HFF-Myc (cell line): ENCODE measurements around the gene BRDT.

Experiments used
- DNase-seq: peaks from one replicate; pipeline ENCODE4 v3.0.0-alpha.2; 2011; ENCODE audit warnings: low read depth; ENCODE audit errors: extremely low read depth
- H3K4me3 ChIP-seq: replicated peaks from 2 replicates; pipeline ENCODE4 v1.5.1; 2011; ENCODE audit warnings: low read depth, mild to moderate bottlenecking, control low read depth, low read length
- TF ChIP-seq, protein P1 (sequence below): IDR thresholded peaks from 2 replicates; pipeline ENCODE4 v1.5.1; 2012; ENCODE audit warnings: mild to moderate bottlenecking, low read depth, low read length, control low read depth; ENCODE audit errors: missing control alignments

Gene BRDT

DNA sequence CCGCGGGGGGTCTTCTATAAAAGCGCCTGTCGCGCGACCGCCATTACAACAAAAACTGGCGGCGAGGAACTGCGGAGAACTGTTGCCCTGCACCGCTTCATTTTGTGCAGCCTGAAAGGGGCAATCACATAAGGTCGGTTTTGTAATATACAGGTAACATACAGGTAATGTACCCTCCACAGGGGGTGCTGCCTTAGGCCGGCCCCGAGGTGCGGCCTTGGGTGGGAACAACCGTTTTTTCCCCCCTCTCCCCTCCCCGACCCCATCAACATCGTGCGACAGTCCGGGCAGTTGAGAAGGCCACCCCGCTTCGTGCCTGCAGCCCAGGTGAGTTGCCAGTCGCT lies at the start of gene BRDT:
BRDT (plus strand) TSS at position 46 of the 344 bp plus-strand sequence. CDS start 13,354 bp downstream, outside the sequence.
- TF ChIP-seq, protein P1, sequence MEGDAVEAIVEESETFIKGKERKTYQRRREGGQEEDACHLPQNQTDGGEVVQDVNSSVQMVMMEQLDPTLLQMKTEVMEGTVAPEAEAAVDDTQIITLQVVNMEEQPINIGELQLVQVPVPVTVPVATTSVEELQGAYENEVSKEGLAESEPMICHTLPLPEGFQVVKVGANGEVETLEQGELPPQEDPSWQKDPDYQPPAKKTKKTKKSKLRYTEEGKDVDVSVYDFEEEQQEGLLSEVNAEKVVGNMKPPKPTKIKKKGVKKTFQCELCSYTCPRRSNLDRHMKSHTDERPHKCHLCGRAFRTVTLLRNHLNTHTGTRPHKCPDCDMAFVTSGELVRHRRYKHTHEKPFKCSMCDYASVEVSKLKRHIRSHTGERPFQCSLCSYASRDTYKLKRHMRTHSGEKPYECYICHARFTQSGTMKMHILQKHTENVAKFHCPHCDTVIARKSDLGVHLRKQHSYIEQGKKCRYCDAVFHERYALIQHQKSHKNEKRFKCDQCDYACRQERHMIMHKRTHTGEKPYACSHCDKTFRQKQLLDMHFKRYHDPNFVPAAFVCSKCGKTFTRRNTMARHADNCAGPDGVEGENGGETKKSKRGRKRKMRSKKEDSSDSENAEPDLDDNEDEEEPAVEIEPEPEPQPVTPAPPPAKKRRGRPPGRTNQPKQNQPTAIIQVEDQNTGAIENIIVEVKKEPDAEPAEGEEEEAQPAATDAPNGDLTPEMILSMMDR, result no peak
- no peak within 1 kb of the TSS for H3K4me3 ChIP-seq
- DNase-seq, result no peak

DNA sequence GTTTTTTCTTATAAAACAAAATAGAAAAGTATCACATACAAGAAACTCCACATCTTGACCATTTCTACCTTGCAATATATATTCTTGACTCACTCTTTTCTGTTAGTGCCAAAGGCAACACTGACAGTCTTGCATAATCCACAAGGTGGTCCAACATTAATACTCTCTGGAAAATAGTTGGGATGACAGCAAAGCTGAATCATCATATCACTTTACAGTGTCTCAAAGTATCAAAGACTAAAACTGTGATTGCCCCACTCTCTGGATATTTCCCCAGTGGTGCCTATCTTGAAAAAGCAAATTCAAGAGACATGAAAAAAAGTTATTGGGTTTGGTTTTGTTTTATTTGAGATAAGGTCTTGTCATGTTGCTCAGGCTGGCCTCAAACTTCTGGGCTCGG lies 48.6 kb upstream of the BRDT start:
- H3K4me3 ChIP-seq, result no peak overlapping the region
- TF ChIP-seq, protein P1, result no peak
- no peak for DNase-seq

DNA sequence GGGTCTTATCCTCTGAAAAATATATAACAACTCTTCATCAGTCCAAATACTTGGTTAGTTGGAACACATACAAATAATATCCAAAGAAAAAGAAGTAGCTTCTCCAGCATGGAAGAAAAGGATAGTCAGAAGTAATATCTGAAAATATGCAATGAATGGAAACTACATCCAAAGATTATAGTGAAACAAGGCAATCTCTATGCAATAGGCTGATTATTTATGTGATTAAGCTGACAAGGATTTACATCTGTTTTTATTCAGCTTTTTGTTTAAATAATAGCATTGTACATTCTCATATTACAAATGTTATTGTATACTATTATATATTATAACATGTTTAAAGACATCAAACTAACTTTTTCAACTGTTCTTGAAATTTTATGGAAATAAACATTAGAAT lies 48.0 kb upstream of the BRDT start:
- H3K4me3 ChIP-seq, result no peak overlapping the region
- TF ChIP-seq, protein P1, result no peak
- DNase-seq, result no peak

DNA sequence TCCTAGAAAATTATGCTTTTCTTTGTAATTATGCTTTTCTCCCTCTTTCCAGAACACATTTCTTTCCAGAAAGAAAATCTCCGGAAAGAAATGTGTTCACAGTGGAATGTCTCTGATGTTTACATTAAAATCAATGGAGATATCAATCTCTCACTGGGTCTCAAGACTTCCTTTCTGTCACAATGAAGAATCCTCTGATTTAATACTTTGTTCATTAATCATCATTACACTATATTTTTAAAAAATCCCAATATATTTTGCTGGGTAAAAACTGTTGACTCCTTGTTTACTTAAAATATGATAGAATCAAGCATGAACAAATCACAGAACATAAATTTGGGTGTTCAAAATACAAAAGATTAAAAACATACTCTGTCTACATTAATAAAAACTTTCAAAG lies 36.9 kb upstream of the BRDT start:
- no peak overlapping the region for H3K4me3 ChIP-seq
- TF ChIP-seq, protein P1, result no peak
- DNase-seq, result no peak

DNA sequence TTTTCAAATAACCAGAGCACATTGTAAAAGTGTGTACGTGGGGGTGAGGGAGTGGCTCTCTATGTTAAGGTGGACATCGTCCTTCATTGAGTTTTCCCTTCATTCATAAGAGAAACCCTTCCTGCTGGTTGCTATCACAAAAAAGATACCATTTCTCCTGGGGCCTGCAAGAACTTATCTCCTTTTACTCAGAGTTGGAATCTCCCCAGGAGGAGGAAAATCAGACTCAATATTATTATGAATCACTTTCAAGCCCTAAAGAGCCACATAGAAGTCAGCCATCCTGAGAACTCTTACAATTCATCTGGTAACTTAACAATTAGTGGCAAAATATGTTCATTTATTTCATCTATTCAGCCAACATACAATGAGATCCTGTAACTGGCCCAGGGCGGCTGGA lies 36.2 kb upstream of the BRDT start:
- no peak for DNase-seq
- TF ChIP-seq, protein P1, result no peak
- no peak overlapping the region for H3K4me3 ChIP-seq

DNA sequence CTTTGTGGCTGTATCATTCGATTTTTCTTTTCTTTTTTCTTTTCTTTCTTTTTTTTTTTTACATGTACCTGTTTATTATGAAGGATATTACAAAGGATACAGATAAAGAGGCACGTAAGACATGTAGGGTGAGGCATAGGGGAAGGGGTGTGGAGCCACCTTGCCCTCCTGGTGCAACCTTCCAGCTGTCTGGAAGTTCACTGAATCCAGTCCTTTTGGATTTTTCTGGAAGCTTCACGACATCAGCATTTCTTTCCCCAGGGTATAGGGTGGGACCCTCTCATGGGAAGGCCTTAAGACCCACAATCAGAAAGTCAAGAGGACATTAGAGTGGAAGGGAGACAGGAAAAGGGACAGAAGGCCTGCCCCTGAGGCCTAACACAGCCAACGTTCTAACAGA lies 33.2 kb upstream of the BRDT start:
- TF ChIP-seq, protein P1, result no peak
- H3K4me3 ChIP-seq, result no peak overlapping the region
- DNase-seq, result no peak

DNA sequence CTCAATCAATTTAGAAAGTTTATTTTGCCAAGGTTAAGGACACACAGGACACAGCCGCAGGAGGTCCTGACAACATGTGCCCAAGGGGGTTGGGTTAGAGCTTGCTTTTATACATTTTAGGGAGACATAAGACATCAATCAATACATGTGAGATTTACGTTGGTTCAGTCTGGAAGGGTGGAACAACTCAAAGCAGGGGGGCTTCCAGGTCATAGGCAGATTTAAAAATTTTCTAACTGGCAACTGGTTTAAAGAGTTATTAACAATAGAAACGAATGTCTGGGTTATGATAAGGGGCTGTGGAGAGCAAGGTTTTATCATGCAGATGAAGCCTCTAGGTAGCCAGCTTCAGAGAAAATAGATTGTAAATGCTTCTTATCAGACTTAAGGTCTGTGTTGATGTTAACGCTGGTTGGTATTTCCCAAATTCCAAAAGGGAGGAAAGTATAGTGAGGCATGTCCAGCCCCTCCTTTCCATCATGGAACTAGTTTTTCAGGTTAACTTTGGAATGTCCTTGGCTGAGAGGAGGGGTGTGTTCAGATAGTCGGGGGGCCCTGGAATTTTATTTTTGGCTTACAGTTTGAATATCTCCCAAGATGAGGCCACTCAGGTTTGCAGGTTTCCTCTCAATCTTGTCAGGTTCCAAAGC lies 32.3 kb upstream of the BRDT start:
- TF ChIP-seq, protein P1, result no peak
- no peak for DNase-seq
- no peak overlapping the region for H3K4me3 ChIP-seq
